Neural cell (in vitro differentiated cells): Measurements from ENCODE around the gene PSMB4. TPM values are rescaled to one million over a fixed set of nuclear protein-coding genes. Genes with fewer than 3 reads are reported as not detected.
"Not testable (repeated sequence)": the region's sequence is repeated elsewhere in the genome, so short reads cannot be mapped to it uniquely, and the experiment has no call there.

Source experiments
- H2AFZ ChIP-seq: fragments of 200-600, 300-800 bp; sonication (generic), shearing (Covaris generic); 2 replicates; pipeline ENCODE4 v1.6.0; 2014; ENCODE audit warnings: low read depth, mild to moderate bottlenecking, antibody characterized with exemption, low read length, moderate library complexity
- H3F3A ChIP-seq: fragments of 200-600 bp; shearing (Covaris generic); 2 replicates; pipeline ENCODE4 v1.6.1; 2016; ENCODE audit warnings: mild to moderate bottlenecking, moderate library complexity, mixed read lengths, antibody characterized with exemption, low read length; ENCODE audit not compliant: insufficient read depth, poor library complexity, severe bottlenecking
- H3K27ac ChIP-seq: fragments of 200-600, 300-800 bp; sonication (generic), shearing (Covaris generic); 2 replicates; pipeline ENCODE4 v1.5.1; 2014; ENCODE audit warnings: mild to moderate bottlenecking, low read length, moderate library complexity
- H3K27me3 ChIP-seq: fragments of 300-800, 200-600 bp; sonication (generic), shearing (Covaris generic); 2 replicates; pipeline ENCODE4 v1.6.0; 2014; ENCODE audit warnings: mild to moderate bottlenecking, low read depth, low read length, moderate library complexity; ENCODE audit not compliant: insufficient read depth
- H3K36me3 ChIP-seq: fragments of 300-800, 200-600 bp; sonication (generic), shearing (Covaris generic); 2 replicates; pipeline ENCODE4 v1.5.1; 2014; ENCODE audit warnings: mild to moderate bottlenecking, antibody characterized with exemption, low read length, moderate library complexity; ENCODE audit not compliant: insufficient read depth
- H3K4me2 ChIP-seq: fragments of 300-800, 200-600 bp; sonication (generic), shearing (Covaris generic); 2 replicates; pipeline ENCODE4 v1.6.0; 2014; ENCODE audit warnings: mild to moderate bottlenecking, low read length
- H3K4me3 ChIP-seq: fragments of 300-800, 200-600 bp; sonication (generic), shearing (Covaris generic); 2 replicates; pipeline ENCODE4 v1.5.1; 2014; ENCODE audit warnings: mild to moderate bottlenecking, low read length, moderate library complexity
- H3K79me2 ChIP-seq: fragments of 200-600 bp; shearing (Covaris generic); replicated peaks from 2 replicates; pipeline ENCODE4 v1.6.0; 2014; ENCODE audit warnings: mild to moderate bottlenecking, low read length, moderate library complexity; ENCODE audit not compliant: insufficient read depth
- H3K9ac ChIP-seq: fragments of 300-800, 200-600 bp; sonication (generic), shearing (Covaris generic); 2 replicates; pipeline ENCODE4 v1.6.1; 2016; ENCODE audit warnings: mild to moderate bottlenecking, low read length, mixed read lengths
- H3K9me2 ChIP-seq: fragments of 200-600 bp; shearing (Covaris generic); 2 replicates; pipeline ENCODE4 v1.6.1; 2016; ENCODE audit warnings: mild to moderate bottlenecking, low read length, mixed read lengths; ENCODE audit not compliant: insufficient read depth
- H3K9me3 ChIP-seq: fragments of 200-600, 300-800 bp; sonication (generic), shearing (Covaris generic); 2 replicates; pipeline ENCODE4 v1.6.1; 2016; ENCODE audit warnings: mild to moderate bottlenecking, mixed run types, low read length, moderate library complexity, mixed read lengths
- H4K20me1 ChIP-seq: fragments of 200-600 bp; shearing (Covaris generic); 2 replicates; pipeline ENCODE4 v1.6.1; 2016; ENCODE audit warnings: mild to moderate bottlenecking, mixed run types; ENCODE audit not compliant: insufficient read depth
- CTCF ChIP-seq: fragments of 450-650 bp; IDR thresholded peaks from 2 replicates; pipeline ENCODE4 v1.5.1; 2014; ENCODE audit warnings: antibody characterized with exemption, mild to moderate bottlenecking, moderate library complexity; ENCODE audit not compliant: poor library complexity, severe bottlenecking
- EP300 ChIP-seq: fragments of 450-650 bp; conservative IDR thresholded peaks from 2 replicates; pipeline ENCODE4 v1.6.1; 2014; ENCODE audit warnings: antibody characterized with exemption, mild to moderate bottlenecking, moderate library complexity; ENCODE audit not compliant: poor library complexity, severe bottlenecking
- EZH2 ChIP-seq: fragments of 200-600, 300-800 bp; shearing (Covaris generic), sonication (generic); IDR thresholded peaks from 2 replicates; pipeline ENCODE4 v1.6.1; 2014; ENCODE audit warnings: antibody characterized with exemption, low read length, borderline replicate concordance, mild to moderate bottlenecking; ENCODE audit not compliant: insufficient read depth, poor library complexity, severe bottlenecking
- MXI1 ChIP-seq: fragments of 450-650 bp; conservative IDR thresholded peaks from 2 replicates; pipeline ENCODE4 v1.6.1; 2014; ENCODE audit warnings: antibody characterized with exemption, mild to moderate bottlenecking; ENCODE audit not compliant: poor library complexity, severe bottlenecking
- POLR2AphosphoS5 ChIP-seq: IDR thresholded peaks from 2 replicates; pipeline ENCODE4 v1.6.1; 2012
- REST ChIP-seq: IDR thresholded peaks from 2 replicates; pipeline ENCODE4 v1.6.1; 2012; ENCODE audit warnings: borderline replicate concordance
- SMC3 ChIP-seq: fragments of 450-650 bp; conservative IDR thresholded peaks from 2 replicates; pipeline ENCODE4 v1.6.1; 2014; ENCODE audit warnings: antibody characterized with exemption, mild to moderate bottlenecking, moderate library complexity; ENCODE audit not compliant: poor library complexity
- TAF1 ChIP-seq: IDR thresholded peaks from 2 replicates; pipeline ENCODE4 v1.6.1; 2012; ENCODE audit warnings: low read depth
- polyA plus RNA-seq: library from polyadenylated mRNA; depleted of rRNA; stranded (reverse); fragments of >200 nt; gene quantifications from 2 replicates; pipeline ENCODE4 v1.2.3, GENCODE V29; 2014

PSMB4 gene
- polyA plus RNA-seq, 1 donor from 2014 or later = 695 TPM

- H3F3A ChIP-seq = no peaks in the 10 kb centered on the region
- no peak overlapping the region for H3K4me3 ChIP-seq
- no peak overlapping the region for H3K4me2 ChIP-seq
- no peaks in the 10 kb centered on the region for H4K20me1 ChIP-seq
- no peaks in the 10 kb centered on the region for H3K27me3 ChIP-seq
- no peak for TF ChIP-seq REST
- peaks cover 11% of the 10 kb centered on the region for H3K79me2 ChIP-seq
- peaks cover 20% of the 10 kb centered on the region for H3K36me3 ChIP-seq
- no peak overlapping the region for H2AFZ ChIP-seq
- H3K9me3 ChIP-seq = no peaks in the 10 kb centered on the region
- H3K9ac ChIP-seq = no peak overlapping the region
- H3K9me2 ChIP-seq = no peaks in the 10 kb centered on the region
- no peak overlapping the region for H3K27ac ChIP-seq
Measured at GRCh38 chr1:151425103-151425502, 25.7 kb downstream of the PSMB4 start.

- peaks cover 5% of the 10 kb centered on the region for H4K20me1 ChIP-seq
- H2AFZ ChIP-seq = no peak overlapping the region
- H3K36me3 ChIP-seq = peaks cover 13% of the 10 kb centered on the region
- H3F3A ChIP-seq = no peaks in the 10 kb centered on the region
- no peak overlapping the region for H3K9ac ChIP-seq
- H3K27ac ChIP-seq = no peak overlapping the region
- no peak for TF ChIP-seq REST
- TF ChIP-seq EZH2 = no peak
- no peak for TF ChIP-seq POLR2AphosphoS5
- TF ChIP-seq EP300 = no peak
- TF ChIP-seq MXI1 = no peak
- no peak for TF ChIP-seq CTCF
- no peak for TF ChIP-seq TAF1
- TF ChIP-seq SMC3 = no peak
- peaks cover 38% of the 10 kb centered on the region for H3K79me2 ChIP-seq
- H3K9me3 ChIP-seq = no peaks in the 10 kb centered on the region
- no peak overlapping the region for H3K4me2 ChIP-seq
- no peaks in the 10 kb centered on the region for H3K9me2 ChIP-seq
- no peak overlapping the region for H3K4me3 ChIP-seq
- no peaks in the 10 kb centered on the region for H3K27me3 ChIP-seq
Measured at GRCh38 chr1:151428068-151428467, 28.7 kb downstream of the PSMB4 start.

GRCh38 chr1:151433827-151434226 lies 34.5 kb downstream of the PSMB4 start:
- H3K27ac ChIP-seq, H3K9me3 ChIP-seq, H3K9ac ChIP-seq, H3K4me3 ChIP-seq, H3K4me2 ChIP-seq, H3K27me3 ChIP-seq, H3F3A ChIP-seq, H2AFZ ChIP-seq, H3K9me2 ChIP-seq, H3K36me3 ChIP-seq, H4K20me1 ChIP-seq: not testable (repeated sequence)
- peaks cover 64% of the 10 kb centered on the region for H3K79me2 ChIP-seq
